HG03432 (cell line): ENCODE measurements around the gene PCDHGB2.
"Not testable (repeated sequence)": the region's sequence is repeated elsewhere in the genome, so short reads cannot be mapped to it uniquely, and the experiment has no call there.

Experiments
- ATAC-seq: cut with Tn5 transposase; IDR thresholded peaks from one replicate; pipeline ENCODE4 v1.9.1; 2021; ENCODE audit warnings: mild to moderate bottlenecking, moderate library complexity; ENCODE audit not compliant: unreplicated experiment

Gene PCDHGB2

DNA sequence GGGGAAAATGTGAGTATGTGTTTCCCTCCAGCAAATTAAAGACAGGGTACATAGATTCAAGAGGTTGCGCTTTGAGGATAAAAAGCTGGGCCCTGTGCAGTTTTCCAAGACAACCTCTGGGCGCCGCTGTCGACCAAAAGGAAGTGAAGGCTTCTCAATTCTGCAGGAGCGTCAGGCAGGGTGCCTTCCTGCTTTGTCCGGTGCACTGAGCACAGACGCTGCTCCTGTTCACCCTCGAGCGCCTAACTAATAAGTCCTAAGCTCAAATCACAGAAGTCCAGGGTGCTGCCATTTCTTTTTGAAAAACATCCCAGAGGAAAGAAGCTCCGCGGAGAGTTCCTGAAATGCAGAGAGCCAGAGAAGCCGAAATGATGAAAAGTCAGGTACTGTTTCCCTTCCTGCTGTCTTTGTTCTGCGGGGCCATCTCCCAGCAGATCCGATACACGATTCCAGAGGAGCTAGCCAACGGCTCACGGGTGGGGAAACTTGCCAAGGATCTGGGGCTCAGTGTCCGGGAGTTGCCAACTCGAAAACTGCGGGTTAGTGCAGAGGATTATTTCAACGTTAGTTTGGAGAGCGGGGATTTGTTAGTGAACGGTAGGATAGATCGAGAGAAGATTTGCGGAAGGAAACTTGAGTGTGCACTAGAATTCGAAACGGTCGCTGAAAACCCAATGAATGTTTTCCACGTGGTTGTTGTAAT, 9.7 kb upstream of the PCDHGB2 start, which contains the start of gene PCDHGB1:
Gene PCDHGB1, plus strand, starts transcription at position 183 of the 703 bp plus-strand sequence. Its CDS starts 162 bp downstream, at position 345.
- peak; percentile 91 for ATAC-seq

GRCh38 chr5:141351591-141351990, 8.2 kb upstream of the PCDHGB2 start:
- ATAC-seq: no peak

GRCh38 chr5:141354900-141355469, 4.8 kb upstream of the PCDHGB2 start, which contains the start of gene PCDHGA4:
Gene PCDHGA4, plus strand, starts transcription at chr5:141355021. Its CDS starts 87 bp downstream, at chr5:141355108.
- no peak for ATAC-seq

DNA sequence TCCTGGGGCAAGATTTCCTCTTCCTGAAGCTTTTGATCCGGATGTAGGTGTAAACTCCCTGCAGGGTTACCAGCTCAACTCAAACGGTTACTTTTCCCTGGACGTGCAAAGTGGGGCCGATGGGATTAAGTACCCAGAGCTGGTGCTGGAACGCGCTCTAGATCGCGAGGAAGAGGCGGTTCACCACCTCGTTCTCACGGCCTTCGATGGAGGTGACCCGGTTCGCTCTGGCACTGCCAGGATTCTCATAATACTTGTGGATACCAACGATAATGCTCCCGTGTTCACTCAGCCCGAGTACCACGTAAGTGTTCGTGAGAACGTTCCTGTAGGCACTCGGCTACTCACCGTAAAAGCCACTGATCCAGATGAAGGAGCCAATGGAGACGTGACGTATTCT, 4.2 kb upstream of the PCDHGB2 start:
- no peak for ATAC-seq

GRCh38 chr5:141356133-141356532, 3.7 kb upstream of the PCDHGB2 start:
- no peak for ATAC-seq

DNA sequence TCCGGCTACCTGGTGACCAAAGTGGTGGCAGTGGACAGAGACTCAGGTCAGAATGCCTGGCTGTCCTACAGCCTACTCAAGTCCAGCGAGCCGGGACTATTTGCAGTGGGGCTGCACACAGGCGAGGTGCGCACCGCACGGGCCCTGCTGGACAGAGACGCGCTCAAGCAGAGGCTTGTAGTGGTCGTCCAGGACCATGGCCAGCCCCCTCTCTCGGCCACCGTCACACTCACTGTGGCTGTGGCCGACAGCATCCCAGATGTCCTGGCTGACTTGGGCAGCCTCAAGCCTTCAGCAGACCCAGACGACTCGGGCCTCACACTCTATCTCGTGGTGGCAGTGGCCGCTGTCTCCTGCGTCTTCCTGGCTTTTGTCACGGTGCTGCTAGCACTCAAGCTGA, 2.8 kb upstream of the PCDHGB2 start:
- no peak for ATAC-seq

GRCh38 chr5:141360685-141361084, 891 bp downstream of the PCDHGB2 start:
- ATAC-seq: no peak

GRCh38 chr5:141362719-141363118, 2.9 kb downstream of the PCDHGB2 start:
- no peak for ATAC-seq

DNA sequence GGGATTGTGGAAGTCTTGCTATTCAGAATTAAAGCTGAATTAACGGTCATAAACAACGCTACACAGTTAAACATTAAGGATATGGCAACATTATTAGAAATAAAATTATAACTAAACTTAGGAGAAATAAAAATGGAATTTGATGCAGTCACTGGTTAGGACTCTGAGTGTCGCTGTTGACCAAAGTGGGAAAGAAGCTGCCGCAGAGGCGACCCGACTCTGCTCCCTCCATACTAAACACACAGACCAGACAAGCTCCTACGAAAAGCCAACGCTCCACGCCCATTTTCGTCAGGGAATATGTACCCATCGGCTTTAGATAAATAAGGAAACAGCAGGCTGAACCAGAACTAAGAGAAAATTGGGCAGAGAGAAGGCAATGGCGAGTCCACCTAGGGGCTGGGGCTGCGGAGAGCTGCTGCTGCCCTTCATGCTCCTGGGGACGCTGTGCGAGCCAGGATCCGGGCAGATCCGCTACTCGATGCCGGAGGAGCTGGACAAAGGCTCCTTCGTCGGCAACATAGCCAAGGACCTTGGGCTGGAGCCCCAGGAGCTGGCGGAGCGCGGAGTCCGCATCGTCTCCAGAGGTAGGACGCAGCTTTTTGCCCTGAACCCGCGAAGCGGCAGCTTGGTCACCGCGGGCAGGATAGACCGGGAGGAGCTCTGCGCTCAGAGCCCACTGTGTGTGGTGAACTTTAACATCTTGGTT, 4.3 kb downstream of the PCDHGB2 start, which contains the start of gene PCDHGA5:
Gene PCDHGA5, plus strand, starts transcription at position 211 of the 709 bp plus-strand sequence. Its CDS starts 169 bp downstream, at position 380.
- no peak for ATAC-seq

- ATAC-seq: no peak
Measured at GRCh38 chr5:141366016-141366896, 6.5 kb downstream of the PCDHGB2 start.

GRCh38 chr5:141369994-141370848, 10.4 kb downstream of the PCDHGB2 start, which contains the start of gene PCDHGB3:
Gene PCDHGB3, plus strand, starts transcription at chr5:141370242. Its CDS starts 153 bp downstream, at chr5:141370395.
- peak; percentile 93 for ATAC-seq

GRCh38 chr5:141371572-141372475, 12.0 kb downstream of the PCDHGB2 start:
- no peak for ATAC-seq

DNA sequence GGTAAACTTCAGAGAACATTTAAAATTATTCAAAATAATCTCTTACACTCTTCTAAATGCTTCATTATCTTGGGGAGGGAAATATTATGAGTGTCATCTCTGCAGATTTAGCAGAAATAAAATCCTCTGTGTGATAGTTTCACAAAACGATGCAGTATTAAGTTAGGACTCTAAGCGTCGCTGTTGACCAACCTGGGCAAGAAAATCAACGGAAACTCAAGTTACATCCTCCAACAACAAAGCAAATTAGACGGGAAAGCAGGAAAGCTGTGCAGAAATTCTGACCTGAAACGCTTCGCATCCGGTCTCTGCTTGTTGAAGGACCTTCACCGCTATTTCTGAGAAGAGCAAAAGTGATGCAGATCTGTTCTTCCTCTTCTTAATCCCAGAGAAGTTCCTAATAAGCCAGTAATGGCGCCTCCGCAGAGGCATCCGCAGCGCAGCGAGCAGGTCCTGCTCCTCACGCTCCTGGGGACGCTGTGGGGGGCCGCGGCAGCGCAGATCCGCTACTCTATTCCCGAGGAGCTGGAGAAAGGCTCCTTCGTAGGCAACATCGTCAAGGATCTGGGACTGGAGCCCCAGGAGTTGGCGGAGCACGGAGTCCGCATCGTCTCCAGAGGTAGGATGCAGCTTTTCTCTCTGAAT, 14.0 kb downstream of the PCDHGB2 start, which contains the start of gene PCDHGA6:
Gene PCDHGA6, plus strand, starts transcription at position 219 of the 645 bp plus-strand sequence. Its CDS starts 193 bp downstream, at position 412.
- ATAC-seq: no peak

DNA sequence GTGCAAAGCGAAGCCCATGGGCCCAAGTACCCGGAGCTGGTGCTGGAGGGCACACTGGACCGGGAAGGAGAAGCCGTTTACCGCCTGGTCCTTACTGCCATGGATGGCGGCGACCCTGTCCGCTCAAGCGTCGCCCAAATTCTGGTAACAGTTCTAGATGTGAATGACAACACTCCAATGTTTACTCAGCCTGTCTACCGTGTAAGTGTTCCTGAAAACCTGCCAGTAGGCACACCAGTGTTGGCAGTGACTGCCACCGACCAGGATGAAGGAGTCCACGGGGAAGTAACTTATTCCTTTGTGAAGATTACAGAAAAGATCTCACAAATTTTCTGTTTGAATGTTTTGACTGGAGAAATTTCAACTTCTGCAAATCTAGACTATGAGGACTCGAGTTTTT, 14.8 kb downstream of the PCDHGB2 start:
- no peak for ATAC-seq

DNA sequence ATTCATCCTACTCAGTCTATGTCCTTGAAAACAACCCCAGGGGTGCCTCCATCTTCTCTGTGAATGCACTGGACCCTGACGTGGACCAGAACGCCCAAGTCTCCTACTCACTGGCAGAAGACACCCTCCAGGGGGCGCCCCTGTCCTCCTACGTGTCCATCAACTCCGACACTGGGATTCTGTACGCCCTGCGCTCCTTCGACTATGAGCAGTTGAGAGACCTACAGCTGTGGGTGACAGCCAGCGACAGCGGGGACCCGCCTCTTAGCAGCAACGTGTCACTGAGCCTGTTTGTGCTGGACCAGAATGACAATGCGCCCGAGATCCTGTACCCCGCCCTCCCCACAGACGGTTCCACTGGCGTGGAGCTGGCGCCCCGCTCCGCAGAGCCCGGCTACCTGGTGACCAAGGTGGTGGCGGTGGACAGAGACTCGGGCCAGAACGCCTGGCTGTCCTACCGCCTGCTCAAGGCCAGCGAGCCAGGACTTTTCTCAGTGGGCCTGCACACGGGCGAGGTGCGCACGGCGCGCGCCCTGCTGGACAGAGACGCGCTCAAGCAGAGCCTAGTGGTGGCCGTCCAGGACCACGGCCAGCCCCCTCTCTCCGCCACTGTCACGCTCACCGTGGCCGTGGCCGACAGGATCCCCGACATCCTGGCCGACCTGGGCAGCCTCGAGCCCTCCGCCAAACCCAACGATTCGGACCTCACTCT, 15.8 kb downstream of the PCDHGB2 start:
- ATAC-seq: not testable (repeated sequence)

DNA sequence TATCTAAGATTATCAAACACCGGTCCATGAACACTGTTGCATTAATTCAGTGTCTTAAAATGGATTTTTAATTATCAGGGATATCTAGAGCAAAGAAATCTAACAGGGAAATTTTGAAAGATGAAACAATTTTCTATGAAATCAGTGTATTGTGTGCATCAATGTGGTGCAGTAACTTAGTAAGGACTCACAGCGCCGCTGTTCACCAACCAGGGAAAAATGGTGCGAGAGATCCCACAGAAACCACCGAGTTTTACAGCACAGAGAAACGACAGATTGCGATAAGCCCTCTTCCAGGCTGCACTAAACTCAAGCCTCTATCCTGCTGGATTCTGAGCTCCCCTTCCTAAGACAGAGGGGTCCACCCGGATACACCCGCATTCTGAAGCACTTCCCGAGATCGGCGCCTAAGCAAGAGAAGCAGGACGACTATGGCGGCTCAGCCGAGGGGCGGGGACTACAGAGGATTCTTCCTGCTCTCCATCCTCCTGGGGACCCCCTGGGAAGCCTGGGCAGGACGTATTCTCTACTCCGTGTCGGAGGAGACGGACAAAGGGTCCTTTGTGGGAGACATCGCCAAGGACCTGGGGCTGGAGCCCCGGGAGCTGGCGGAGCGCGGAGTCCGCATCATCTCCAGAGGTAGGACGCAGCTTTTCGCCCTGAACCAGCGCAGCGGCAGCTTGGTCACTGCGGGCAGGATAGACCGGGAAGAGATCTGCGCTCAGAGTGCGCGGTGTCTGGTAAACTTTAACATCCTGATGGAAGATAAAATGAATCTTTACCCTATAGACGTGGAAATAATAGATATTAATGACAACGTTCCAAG, 22.9 kb downstream of the PCDHGB2 start, which contains the start of gene PCDHGA7:
Gene PCDHGA7, plus strand, starts transcription at position 274 of the 826 bp plus-strand sequence. Its CDS starts 158 bp downstream, at position 432.
- peak; percentile 64 for ATAC-seq
